Neural progenitor cell (in vitro differentiated cells): ENCODE measurements around the gene PAPPA2. TPM values are rescaled to one million over a fixed set of nuclear protein-coding genes. Genes with fewer than 3 reads are reported as not detected.
"Not testable (repeated sequence)": the region's sequence is repeated elsewhere in the genome, so short reads cannot be mapped to it uniquely, and the experiment has no call there.

Experiments used
- DNase-seq: peaks from one replicate; pipeline ENCODE4 v3.0.0-alpha.2; 2016; ENCODE audit warnings: low spot score
- H2AFZ ChIP-seq: fragments of 200-600 bp; sonication (generic); replicated peaks from 2 replicates; pipeline ENCODE4 v1.6.1; 2016; ENCODE audit warnings: antibody characterized with exemption
- H3F3A ChIP-seq: fragments of 200-600 bp; sonication (generic); 2 replicates; pipeline ENCODE4 v1.6.1; 2016; ENCODE audit warnings: antibody characterized with exemption, low read depth
- H3K27ac ChIP-seq: fragments of 200-600 bp; sonication (generic); 2 replicates; pipeline ENCODE4 v1.5.1; 2016; ENCODE audit warnings: mild to moderate bottlenecking
- H3K27me3 ChIP-seq: fragments of 200-600 bp; sonication (generic); 2 replicates; pipeline ENCODE4 v1.6.1; 2016; ENCODE audit warnings: mild to moderate bottlenecking, moderate library complexity
- H3K36me3 ChIP-seq: fragments of 200-600 bp; sonication (generic); 2 replicates; pipeline ENCODE4 v1.5.1; 2016
- H3K4me1 ChIP-seq: fragments of 200-600 bp; sonication (generic); 2 replicates; pipeline ENCODE4 v1.6.1; 2016; ENCODE audit warnings: mixed run types
- H3K4me2 ChIP-seq: fragments of 200-600 bp; sonication (generic); 2 replicates; pipeline ENCODE4 v1.6.1; 2016
- H3K4me3 ChIP-seq: fragments of 200-600 bp; sonication (generic); 2 replicates; pipeline ENCODE4 v1.5.1; 2016
- H3K79me2 ChIP-seq: fragments of 200-600 bp; sonication (generic); 2 replicates; pipeline ENCODE4 v1.6.1; 2016; ENCODE audit warnings: low read depth
- H3K9ac ChIP-seq: fragments of 200-600 bp; sonication (generic); 2 replicates; pipeline ENCODE4 v1.6.1; 2016
- H3K9me3 ChIP-seq: fragments of 200-600 bp; sonication (generic); 2 replicates; pipeline ENCODE4 v1.5.1; 2016; ENCODE audit warnings: low read depth
- H4K20me1 ChIP-seq: fragments of 200-600 bp; sonication (generic); 2 replicates; pipeline ENCODE4 v1.6.1; 2016; ENCODE audit warnings: low read depth
- H3K27ac Mint-ChIP-seq: 3 replicates; pipeline ENCODE4 v1.8.0; 2021; ENCODE audit warnings: mixed read lengths
- H3K27me3 Mint-ChIP-seq: 2 replicates; pipeline ENCODE4 v1.8.0; 2022; ENCODE audit warnings: low read depth, mild to moderate bottlenecking, inconsistent platforms, moderate library complexity, mixed read lengths; ENCODE audit not compliant: insufficient read depth
- H3K36me3 Mint-ChIP-seq: 3 replicates; pipeline ENCODE4 v1.8.0; 2021; ENCODE audit warnings: mixed read lengths
- H3K4me1 Mint-ChIP-seq: 3 replicates; pipeline ENCODE4 v1.8.0; 2021; ENCODE audit warnings: mixed read lengths
- H3K4me3 Mint-ChIP-seq: 3 replicates; pipeline ENCODE4 v1.8.0; 2021; ENCODE audit warnings: mild to moderate bottlenecking, moderate library complexity, mixed read lengths
- H3K9me3 Mint-ChIP-seq: 3 replicates; pipeline ENCODE4 v1.8.0; 2020; ENCODE audit warnings: mixed read lengths
- EZH2 ChIP-seq: fragments of 200-600 bp; sonication (generic); IDR thresholded peaks from 2 replicates; pipeline ENCODE4 v1.6.1; 2017; ENCODE audit warnings: antibody characterized with exemption, mild to moderate bottlenecking, moderate library complexity
- EZH2phosphoT487 ChIP-seq: fragments of 200-600 bp; sonication (generic); IDR thresholded peaks from 2 replicates; pipeline ENCODE4 v1.6.1; 2017; ENCODE audit warnings: antibody characterized with exemption
- total RNA-seq: library from RNA; depleted of rRNA; stranded (reverse); fragments of >200 nt; gene quantifications from 2 replicates; pipeline ENCODE4 v1.2.3, GENCODE V29; 2015; ENCODE audit warnings: low replicate concordance
- TF ChIP-seq, protein P1 (sequence below): fragments of 200-600 bp; sonication (generic); IDR thresholded peaks from 2 replicates; pipeline ENCODE4 v1.5.1; 2017; ENCODE audit warnings: antibody characterized with exemption, mild to moderate bottlenecking

Gene PAPPA2
- total RNA-seq, 1 donor from 2014 or later = 0.17 TPM

DNA sequence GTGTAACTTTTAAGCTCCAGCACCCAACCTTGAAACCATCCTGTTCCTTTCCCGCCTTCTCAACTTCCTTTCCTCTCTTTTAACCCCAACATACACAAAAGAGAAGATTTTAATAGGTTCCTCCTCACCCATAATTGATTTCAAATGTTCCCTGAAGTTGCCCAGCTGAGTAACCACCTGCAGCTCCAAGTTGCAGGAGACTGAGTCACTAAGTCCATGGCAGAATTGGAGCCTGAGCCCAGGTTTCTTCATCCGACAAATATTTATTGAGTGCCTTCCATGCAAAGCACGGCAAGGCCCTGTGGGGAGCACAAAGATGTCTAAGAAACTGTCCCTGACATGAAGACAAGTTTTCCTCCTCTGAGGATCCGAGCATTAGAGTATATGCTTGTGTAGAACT lies 97.7 kb downstream of the PAPPA2 start:
- Histone ChIP-seq H3K9ac (no peak overlapping the region), H3K4me2 (no peak overlapping the region)

DNA sequence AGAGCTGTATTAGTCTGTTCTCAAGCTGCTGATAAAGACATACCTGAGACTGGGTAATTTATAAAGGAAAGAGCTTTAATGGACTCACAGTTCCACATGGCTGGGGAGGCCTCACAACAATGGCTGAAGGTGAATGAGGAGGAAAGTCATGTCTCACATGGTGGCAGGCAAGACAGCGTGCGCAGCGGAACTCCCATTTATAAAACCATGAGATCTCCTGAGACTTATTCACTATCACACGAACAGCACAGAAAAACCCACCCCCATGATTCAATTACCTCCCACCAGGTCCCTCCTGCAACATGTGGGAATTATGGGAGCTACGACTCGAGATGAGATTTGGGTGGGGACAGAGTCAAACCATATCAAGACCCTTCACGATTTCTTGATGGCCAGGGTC lies 98.8 kb downstream of the PAPPA2 start:
- H3K36me3 Mint-ChIP-seq, H3F3A ChIP-seq: not testable (repeated sequence)

More for the DNA sequence above, 97.7 kb downstream of the PAPPA2 start:
- Mint-ChIP-seq H3K27ac (no peak overlapping the region), H3K4me3 (no peak overlapping the region), H3K4me1 (no peaks in the 10 kb centered on the region), H3K27me3 (peaks cover 2% of the 10 kb centered on the region), H3K36me3 (no peaks in the 10 kb centered on the region), H3K9me3 (no peaks in the 10 kb centered on the region)
- Histone ChIP-seq H3K36me3 (no peaks in the 10 kb centered on the region), H3F3A (no peaks in the 10 kb centered on the region), H3K27me3 (no peaks in the 10 kb centered on the region), H3K9me3 (no peaks in the 10 kb centered on the region), H3K4me1 (no peaks in the 10 kb centered on the region), H3K27ac (no peak overlapping the region), H2AFZ (no peak overlapping the region), H3K4me3 (no peak overlapping the region), H3K79me2 (no peaks in the 10 kb centered on the region), H4K20me1 (no peaks in the 10 kb centered on the region)
- TF ChIP-seq, protein P1, sequence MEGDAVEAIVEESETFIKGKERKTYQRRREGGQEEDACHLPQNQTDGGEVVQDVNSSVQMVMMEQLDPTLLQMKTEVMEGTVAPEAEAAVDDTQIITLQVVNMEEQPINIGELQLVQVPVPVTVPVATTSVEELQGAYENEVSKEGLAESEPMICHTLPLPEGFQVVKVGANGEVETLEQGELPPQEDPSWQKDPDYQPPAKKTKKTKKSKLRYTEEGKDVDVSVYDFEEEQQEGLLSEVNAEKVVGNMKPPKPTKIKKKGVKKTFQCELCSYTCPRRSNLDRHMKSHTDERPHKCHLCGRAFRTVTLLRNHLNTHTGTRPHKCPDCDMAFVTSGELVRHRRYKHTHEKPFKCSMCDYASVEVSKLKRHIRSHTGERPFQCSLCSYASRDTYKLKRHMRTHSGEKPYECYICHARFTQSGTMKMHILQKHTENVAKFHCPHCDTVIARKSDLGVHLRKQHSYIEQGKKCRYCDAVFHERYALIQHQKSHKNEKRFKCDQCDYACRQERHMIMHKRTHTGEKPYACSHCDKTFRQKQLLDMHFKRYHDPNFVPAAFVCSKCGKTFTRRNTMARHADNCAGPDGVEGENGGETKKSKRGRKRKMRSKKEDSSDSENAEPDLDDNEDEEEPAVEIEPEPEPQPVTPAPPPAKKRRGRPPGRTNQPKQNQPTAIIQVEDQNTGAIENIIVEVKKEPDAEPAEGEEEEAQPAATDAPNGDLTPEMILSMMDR = no peak
- TF ChIP-seq EZH2 = no peak
- TF ChIP-seq EZH2phosphoT487 = no peak
- no peak for DNase-seq

DNA sequence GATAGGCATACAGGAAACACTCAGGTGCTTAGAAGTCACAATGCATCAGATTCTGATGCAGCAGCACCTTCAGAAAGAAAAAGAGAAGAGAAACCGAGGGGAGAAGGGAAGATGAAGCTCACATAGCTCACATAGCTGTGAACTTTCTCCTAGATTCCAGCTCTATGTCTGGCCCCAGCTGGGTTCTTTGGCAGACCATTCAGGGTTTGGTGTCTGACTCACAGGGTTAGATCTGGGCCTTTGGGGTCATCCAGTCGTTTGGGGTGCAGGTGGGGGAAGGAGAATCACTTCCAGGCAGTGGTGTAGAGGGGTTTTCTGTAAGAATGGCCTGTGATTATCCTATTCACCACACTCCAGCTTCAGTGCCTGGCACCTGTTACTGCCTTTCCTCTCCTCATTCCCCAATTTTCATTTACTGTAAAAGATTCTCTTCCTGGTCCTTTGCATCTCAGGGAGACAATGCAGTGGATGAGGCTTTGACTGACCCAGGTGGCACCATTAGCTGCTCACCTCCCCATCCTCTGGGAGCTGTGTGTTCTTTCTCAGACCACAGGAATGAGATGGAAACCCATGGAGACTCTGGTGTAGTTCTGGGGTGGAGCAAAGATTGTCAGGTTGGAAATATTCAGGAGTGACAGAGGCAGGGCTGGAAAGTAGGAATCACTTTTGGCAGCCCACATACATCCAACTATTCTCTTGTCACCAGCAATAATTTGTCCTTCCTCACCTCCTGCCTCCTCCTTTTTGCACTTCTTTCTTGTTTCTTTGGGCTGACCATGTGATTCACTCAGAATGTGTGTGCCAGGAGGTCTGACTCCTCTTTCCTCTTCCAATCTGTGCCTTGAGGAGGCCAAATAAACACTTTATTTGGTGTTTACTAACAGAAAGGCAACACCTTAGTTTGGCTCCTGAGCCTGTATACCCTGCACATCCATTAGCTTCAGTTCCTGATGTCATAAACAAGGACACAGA lies 103.3 kb downstream of the PAPPA2 start:
- DNase-seq = no peak
- no peak overlapping the region for H2AFZ ChIP-seq
- no peaks in the 10 kb centered on the region for H3K9me3 Mint-ChIP-seq
- H4K20me1 ChIP-seq = no peaks in the 10 kb centered on the region
- H3K36me3 Mint-ChIP-seq = no peaks in the 10 kb centered on the region
- no peaks in the 10 kb centered on the region for H3K27me3 ChIP-seq
- H3F3A ChIP-seq = no peaks in the 10 kb centered on the region
- no peaks in the 10 kb centered on the region for H3K36me3 ChIP-seq
- no peaks in the 10 kb centered on the region for H3K27me3 Mint-ChIP-seq
- H3K79me2 ChIP-seq = no peaks in the 10 kb centered on the region
- no peak overlapping the region for H3K4me3 Mint-ChIP-seq
- no peak overlapping the region for H3K4me3 ChIP-seq
- H3K4me2 ChIP-seq = no peak overlapping the region
- no peak for TF ChIP-seq EZH2phosphoT487
- no peak for TF ChIP-seq EZH2
- no peaks in the 10 kb centered on the region for H3K4me1 ChIP-seq
- H3K27ac ChIP-seq = no peak overlapping the region
- H3K27ac Mint-ChIP-seq = no peak overlapping the region
- H3K4me1 Mint-ChIP-seq = no peaks in the 10 kb centered on the region
- H3K9me3 ChIP-seq = no peaks in the 10 kb centered on the region
- no peak overlapping the region for H3K9ac ChIP-seq

More for the DNA sequence above, 98.8 kb downstream of the PAPPA2 start:
- not testable (repeated sequence) for H3K27ac Mint-ChIP-seq, H4K20me1 ChIP-seq, H3K36me3 ChIP-seq, H3K27ac ChIP-seq, H3K9me3 ChIP-seq, H3K9ac ChIP-seq, H2AFZ ChIP-seq, H3K9me3 Mint-ChIP-seq, H3K4me3 Mint-ChIP-seq, H3K4me3 ChIP-seq, DNase-seq, H3K79me2 ChIP-seq, H3K4me1 Mint-ChIP-seq, H3K27me3 ChIP-seq, H3K4me2 ChIP-seq, H3K4me1 ChIP-seq, H3K27me3 Mint-ChIP-seq

DNA sequence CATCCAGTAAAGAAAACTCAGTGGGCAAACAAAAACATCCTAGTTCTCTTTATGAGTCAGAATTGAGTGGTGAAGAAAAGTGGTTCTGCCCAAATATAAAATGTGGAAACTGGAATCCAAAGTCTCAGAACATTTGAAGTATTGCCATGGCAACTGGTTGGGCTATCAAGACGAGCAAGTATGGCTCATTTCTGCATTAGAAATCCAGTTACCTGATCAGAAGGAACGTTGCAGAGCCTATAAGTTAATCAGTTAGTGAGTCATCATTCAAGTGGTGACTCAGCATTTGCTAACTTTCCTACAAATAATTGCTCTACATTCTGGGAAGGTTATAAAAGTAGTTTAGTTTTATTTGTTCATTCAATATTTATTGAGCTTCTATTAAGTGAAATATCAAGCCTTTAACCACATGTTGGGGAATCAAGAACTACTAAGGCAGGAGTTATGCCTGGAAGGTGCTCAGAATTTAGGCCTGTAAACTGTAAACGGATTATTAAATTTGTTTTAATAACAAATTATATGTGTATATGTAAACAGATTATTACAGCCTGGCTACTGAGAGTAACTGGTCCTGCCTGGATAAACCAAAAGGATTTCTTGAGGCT lies 104.3 kb downstream of the PAPPA2 start:
- no peak overlapping the region for H3K4me2 ChIP-seq
- Mint-ChIP-seq H3K4me3 (no peak overlapping the region), H3K27ac (no peak overlapping the region), H3K36me3 (no peaks in the 10 kb centered on the region), H3K27me3 (peaks cover 4% of the 10 kb centered on the region), H3K9me3 (no peaks in the 10 kb centered on the region), H3K4me1 (peaks cover 6% of the 10 kb centered on the region)
- no peaks in the 10 kb centered on the region for H3K27me3 ChIP-seq
- H3K9me3 ChIP-seq = no peaks in the 10 kb centered on the region
- no peak overlapping the region for H3K4me3 ChIP-seq
- H2AFZ ChIP-seq = no peak overlapping the region
- H4K20me1 ChIP-seq = no peaks in the 10 kb centered on the region
- H3F3A ChIP-seq = no peaks in the 10 kb centered on the region
- TF ChIP-seq EZH2phosphoT487 = no peak
- TF ChIP-seq, protein P1 = no peak
- no peak for TF ChIP-seq EZH2
- no peaks in the 10 kb centered on the region for H3K79me2 ChIP-seq
- no peaks in the 10 kb centered on the region for H3K36me3 ChIP-seq
- H3K9ac ChIP-seq = no peak overlapping the region
- no peak for DNase-seq
- H3K27ac ChIP-seq = no peak overlapping the region
- H3K4me1 ChIP-seq = no peaks in the 10 kb centered on the region
